Right forelimb (tissue), 1 donor: ENCODE data around the gene AGGF1.
A peak's percentile ranks its signal among the peaks of the same experiment; 100 is the strongest.
"Not testable (repeated sequence)": the region's sequence is repeated elsewhere in the genome, so short reads cannot be mapped to it uniquely, and the experiment has no call there.

ENCODE experiments used
- DNase-seq: peaks from one replicate; pipeline ENCODE4 v3.0.0-alpha.2; 2018

The AGGF1 gene

GRCh38 chr5:77030097-77031071 lies at the start of gene AGGF1:
Gene AGGF1, plus strand, starts transcription at chr5:77030404. Its CDS starts 363 bp downstream, at chr5:77030767.
- DNase-seq = peak; percentile 93

DNA sequence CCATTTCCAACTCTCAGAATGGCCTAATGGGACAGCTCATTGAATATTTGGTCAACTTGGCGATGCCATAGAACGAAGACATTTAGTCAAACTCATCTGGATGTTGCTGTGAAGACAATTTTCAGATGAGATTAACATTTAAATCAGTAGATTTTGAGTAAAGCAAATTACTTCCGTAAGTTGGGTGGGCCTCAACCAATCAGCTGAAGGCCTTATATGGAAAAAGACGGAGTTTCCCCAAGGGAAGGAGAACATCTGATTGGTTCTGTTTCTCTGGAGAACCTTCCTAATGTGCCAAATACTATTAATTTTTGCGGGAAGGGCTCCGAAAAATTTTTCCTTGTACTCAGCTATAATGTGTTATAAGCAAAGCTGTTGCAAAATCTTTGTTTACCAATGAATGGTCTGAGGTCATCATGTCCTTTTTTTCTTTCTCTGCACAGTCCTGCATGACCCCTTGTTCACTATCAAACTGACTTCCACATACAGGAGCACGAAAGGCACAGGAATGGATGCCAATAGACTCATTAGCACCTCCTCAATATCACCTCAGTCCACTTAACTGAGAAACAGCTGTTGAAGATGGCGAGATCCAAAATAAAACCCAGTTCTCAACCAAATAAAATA lies 49.6 kb upstream of the AGGF1 start:
- DNase-seq = no peak

- DNase-seq = no peak
Measured at GRCh38 chr5:76982450-76982849, 47.8 kb upstream of the AGGF1 start.

GRCh38 chr5:76983468-76983867 lies 46.7 kb upstream of the AGGF1 start:
- no peak for DNase-seq

DNA sequence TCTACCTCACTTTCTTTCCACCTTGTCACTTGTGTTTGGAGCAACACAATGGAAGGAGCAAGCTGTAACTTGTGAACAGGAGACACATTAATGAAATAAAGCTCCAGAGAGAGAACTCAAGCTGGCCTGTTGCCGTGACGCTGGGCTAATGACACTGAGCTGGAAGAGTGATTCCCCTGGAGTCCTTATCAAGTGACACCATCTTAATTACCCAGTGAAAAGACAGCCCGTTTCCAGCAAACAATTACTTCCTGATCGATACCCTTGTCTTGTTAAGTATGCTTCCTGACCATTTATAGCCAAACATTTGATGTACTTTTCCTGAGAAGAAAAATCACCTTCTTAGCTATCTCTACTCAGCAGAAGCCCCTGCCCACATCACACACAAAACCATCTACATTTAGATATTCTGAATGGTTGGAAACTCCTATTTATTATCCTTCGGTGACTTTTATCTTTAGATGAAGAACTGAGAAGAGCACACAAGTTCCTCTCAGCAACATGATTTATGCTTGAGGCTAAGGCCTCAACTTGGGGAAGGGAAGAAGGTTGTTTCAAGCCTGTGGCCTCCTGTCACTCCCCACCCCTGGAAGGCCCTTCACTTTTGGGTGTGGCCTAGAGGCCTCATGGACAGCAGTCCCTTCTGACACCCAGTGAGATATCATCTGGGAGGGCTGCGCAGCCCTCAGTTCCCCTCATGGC lies 43.2 kb upstream of the AGGF1 start:
- DNase-seq = no peak

GRCh38 chr5:76990899-76991459 lies 39.2 kb upstream of the AGGF1 start:
- DNase-seq = no peak

DNA sequence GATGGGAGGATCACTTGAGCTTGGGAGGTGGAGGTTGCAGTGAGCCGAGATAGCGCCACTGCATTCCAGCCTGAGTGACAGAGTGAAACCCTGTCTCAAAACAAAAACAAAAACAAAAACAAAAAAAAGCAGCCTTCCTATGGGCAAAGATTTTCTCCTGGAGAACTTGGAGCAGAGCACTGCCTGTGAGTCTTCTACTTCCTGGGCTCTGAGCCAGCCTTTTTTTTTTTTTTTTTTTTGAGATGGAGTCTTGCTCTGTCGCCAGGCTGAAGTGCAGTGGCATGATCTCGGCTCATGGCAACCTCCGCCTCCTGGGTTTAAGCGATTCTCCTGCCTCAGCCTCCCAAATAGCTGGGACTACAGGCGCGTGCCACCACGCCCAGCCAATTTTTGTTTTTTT lies 36.8 kb upstream of the AGGF1 start:
- DNase-seq = not testable (repeated sequence)

- DNase-seq = no peak
Measured at GRCh38 chr5:76994337-76994736, 35.9 kb upstream of the AGGF1 start.

GRCh38 chr5:76998251-76998650 lies 32.0 kb upstream of the AGGF1 start:
- DNase-seq = not testable (repeated sequence)

- no peak for DNase-seq
Measured at GRCh38 chr5:76999451-76999850, 30.8 kb upstream of the AGGF1 start.

GRCh38 chr5:77003246-77003645 lies 27.0 kb upstream of the AGGF1 start:
- DNase-seq = no peak

DNA sequence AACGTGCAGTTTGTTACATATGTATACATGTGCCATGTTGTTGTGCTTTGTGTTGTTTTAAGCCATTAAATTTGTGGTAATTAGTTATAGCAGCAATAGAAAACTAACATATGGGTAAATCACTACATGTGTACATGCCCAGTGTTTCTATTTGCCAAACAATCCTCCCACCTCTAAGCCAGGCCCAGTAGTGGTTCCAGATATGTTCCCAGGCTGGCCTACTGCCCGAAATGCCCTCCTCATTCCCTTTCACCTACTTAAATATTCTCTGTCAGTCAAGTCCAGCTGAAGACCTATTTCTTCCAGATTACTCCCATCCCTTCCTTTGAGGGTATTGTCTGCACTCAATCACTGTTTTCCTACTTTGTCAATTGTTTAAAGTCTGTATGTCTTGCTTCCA lies 24.1 kb upstream of the AGGF1 start:
- no peak for DNase-seq

- no peak for DNase-seq
Measured at GRCh38 chr5:77008413-77008812, 21.8 kb upstream of the AGGF1 start.

GRCh38 chr5:77010243-77010642 lies 20.0 kb upstream of the AGGF1 start:
- DNase-seq = no peak

GRCh38 chr5:77011498-77011897 lies 18.7 kb upstream of the AGGF1 start:
- DNase-seq = no peak

DNA sequence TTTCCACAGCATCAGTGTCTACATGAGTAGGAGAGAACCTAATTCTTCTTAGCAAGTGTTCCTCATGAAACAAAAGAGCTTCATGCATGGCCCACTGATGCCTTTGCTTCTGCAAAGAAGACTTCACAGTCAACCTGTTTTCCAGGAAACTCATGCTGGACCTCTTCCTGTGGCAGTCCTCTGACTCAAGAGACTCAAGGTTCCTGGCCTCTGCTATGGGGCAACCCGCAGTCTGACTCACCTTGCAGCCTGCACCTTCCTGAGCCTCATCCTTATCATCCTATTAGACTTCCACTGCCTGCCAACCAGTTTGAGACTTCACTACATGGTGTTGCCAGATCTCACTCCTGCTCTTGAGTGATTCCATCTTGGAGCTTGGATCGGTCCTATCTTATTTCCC lies 17.6 kb upstream of the AGGF1 start:
- no peak for DNase-seq

GRCh38 chr5:77015938-77016569 lies 14.2 kb upstream of the AGGF1 start:
- DNase-seq = no peak

GRCh38 chr5:77016962-77017361 lies 13.2 kb upstream of the AGGF1 start:
- no peak for DNase-seq

GRCh38 chr5:77017668-77018067 lies 12.5 kb upstream of the AGGF1 start:
- no peak for DNase-seq

DNA sequence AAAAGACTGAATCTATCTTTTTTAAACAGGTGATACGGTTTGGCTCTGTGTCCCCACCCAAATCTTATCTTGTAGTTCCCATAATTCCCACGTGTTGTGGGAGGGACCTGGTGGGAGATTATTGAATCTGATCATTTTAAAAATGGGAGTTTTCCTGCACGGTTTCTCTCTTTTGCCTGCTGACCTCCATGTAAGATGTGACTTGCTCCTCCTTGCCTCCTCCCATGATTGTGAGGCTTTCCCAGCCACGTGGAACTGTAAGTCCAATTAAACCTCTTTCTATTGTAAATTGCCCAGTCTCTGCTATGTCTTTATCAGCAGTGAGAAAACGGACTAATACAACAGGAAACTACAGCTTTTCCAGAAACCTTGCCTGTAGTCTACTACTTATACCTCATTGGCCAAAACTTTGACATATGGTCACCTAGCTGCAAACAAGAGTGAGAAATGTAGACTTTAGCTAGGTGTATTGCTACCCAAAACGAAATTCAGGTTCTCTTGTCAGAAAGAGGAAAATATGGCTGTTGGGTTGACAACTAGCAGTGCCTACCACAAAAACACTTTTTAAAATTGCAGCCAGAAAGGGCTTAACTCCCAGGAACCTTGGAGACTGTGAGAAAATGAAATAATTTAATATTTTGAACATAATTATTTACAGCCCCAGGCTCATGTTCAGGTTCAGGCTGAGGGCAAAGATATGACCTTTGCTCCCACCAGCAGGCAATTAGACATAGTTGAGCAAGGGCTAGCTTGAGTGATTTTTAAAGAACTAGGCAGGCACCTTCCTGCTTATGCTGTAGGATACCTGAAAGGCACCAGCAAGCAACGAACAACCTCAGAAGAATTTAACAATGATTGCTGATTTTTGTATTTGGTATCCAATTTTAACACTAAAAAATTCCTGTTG lies 7.4 kb upstream of the AGGF1 start:
- no peak for DNase-seq

- no peak for DNase-seq
Measured at GRCh38 chr5:77024490-77024889, 5.7 kb upstream of the AGGF1 start.
